ENCODE results near the gene C5orf52.
"Not testable (repeated sequence)": the region's sequence is repeated elsewhere in the genome, so short reads cannot be mapped to it uniquely, and the experiment has no call there.

The C5orf52 gene

GRCh38 chr5:157670662-157671591, at the start of gene C5orf52:
TSS of gene C5orf52 (plus strand) at chr5:157671533. CDS start at chr5:157671615, 82 bp downstream.
- DNase-seq, result no peak

DNA sequence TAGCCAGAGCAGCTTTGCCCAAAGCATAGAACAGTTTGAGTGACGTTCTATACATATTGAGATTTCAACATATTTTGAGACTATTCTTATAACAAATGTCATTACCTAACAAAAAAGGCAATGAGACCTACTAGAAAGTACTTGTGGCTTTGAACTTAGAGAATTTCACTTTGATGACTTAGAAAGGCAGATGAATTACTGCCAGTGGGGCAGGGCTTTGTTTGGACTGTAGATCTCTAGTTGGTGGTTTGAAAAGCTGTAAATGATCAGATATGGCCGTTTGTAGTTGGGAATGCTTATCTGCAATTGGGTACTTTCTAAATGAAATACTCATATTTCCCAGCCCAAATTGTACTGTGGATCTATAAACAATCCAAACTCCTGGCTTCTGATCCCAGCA, 47.2 kb upstream of the C5orf52 start:
- DNase-seq, result no peak

DNA sequence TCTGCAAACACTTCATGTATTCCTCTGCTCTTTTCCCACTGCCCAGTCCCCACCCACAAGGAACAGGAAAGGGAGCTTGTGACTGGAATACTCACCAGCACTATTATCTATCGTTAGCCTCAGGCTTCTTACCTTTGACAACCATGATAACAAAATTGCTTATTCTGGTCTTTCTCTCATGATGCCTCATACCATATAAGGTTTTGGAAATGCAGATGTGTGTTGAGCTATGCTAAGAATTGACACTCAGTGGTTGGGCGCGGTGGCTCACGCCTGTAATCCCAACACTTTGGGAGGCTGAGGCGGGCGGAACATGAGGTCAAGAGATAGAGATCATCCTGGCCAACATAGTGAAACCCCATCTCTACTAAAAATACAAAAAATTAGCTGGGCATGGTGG, 44.5 kb upstream of the C5orf52 start:
- no peak for DNase-seq

DNA sequence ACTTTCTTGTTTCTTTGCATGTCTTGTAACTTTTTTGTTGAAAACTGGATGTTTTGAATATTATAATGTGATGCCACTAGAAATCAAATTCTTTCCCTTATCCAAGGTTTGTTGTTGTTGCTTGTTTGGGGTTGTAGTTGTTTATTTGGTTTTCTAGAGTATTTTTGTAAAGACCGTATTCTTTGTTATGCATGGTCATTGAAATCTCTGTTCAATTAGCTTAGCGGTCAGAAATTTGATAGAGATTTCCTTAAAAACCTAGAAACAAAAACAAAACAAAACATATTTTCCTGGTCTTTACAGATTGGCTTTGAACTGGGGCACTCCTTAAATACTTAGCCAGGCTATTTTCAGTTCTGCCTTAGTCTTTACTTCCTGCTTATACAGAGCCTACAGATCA, 41.0 kb upstream of the C5orf52 start:
- no peak for DNase-seq

DNA sequence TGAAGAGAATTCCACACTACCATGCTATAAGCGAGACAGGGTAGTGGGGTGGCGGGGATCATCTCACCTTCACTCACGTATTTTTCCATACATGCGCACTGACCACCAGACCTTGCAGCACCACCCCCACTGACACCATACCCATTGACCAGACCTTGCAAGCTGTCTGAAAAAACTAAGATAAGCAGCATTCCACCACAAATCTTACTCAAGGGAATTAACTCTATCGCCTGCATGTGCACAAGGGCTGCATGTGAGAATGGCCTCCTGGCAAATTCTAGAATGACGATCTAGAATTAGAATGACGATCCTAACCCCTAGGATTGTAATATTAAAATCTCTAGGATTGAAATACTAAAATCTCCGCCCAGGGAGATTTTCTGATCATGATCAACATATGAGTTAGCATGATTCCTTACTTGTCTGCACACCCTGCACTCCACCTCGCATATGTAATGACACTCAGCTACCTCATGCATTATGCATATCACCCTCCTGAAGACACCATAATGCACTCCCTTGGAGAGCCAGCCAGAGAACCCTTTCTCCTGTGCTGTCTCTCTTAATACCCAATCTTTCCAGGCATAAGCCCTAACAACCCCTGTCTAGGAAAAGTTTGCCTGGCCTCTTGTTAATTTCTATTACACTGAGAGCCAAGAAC, 30.8 kb upstream of the C5orf52 start:
- no peak for DNase-seq

GRCh38 chr5:157648275-157648990, 22.9 kb upstream of the C5orf52 start:
- DNase-seq, result no peak

DNA sequence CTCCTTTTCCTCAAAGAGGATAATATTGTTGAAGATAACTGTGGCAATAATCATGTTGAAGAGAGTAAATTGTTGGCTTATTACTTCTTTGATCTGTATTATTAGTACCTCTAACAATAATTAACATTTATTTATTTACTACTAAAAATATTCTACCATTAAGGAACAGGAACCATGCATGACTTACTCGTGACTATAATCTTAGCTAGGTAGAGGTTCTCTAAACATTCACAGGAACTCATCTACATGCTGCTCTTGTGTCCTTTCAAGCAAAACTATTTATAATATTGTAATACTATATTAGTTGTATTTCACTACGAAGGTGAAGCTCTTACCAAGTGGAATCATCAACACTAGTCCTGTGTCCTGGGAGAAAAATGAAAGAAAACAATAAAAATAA, 22.2 kb upstream of the C5orf52 start:
- no peak for DNase-seq

GRCh38 chr5:157650991-157651611, 20.2 kb upstream of the C5orf52 start:
- DNase-seq, result no peak

- DNase-seq, result no peak
Measured at GRCh38 chr5:157651623-157652376, 19.5 kb upstream of the C5orf52 start.

GRCh38 chr5:157652377-157652692, 19.0 kb upstream of the C5orf52 start, which contains the start of gene SOX30:
TSS of gene SOX30 (minus strand) at chr5:157652438. CDS start at chr5:157652078, 360 bp downstream.
- DNase-seq, result no peak

- DNase-seq, result no peak
Measured at GRCh38 chr5:157657516-157657915, 13.8 kb upstream of the C5orf52 start.

DNA sequence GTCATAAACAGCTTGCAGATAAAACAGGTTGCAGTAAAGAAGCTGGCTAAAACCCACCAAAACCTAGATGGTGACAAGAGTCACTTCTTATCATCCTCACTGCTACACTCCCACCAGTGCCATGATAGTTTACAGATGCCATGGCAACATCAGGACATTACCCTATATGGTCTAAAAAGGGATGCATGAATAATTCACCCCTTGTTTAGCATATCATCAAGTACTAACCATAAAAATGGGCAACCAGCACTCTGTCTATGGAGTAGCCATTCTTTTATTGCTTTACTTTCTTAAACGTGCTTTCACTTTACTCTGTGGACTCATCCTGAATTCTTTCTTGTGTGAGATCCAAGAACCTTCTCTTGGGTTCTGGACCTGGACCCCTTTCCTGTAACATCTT, 12.4 kb upstream of the C5orf52 start:
- no peak for DNase-seq

- DNase-seq, result no peak
Measured at GRCh38 chr5:157659868-157660660, 11.3 kb upstream of the C5orf52 start.

GRCh38 chr5:157665467-157666070, 5.8 kb upstream of the C5orf52 start:
- DNase-seq, result no peak

DNA sequence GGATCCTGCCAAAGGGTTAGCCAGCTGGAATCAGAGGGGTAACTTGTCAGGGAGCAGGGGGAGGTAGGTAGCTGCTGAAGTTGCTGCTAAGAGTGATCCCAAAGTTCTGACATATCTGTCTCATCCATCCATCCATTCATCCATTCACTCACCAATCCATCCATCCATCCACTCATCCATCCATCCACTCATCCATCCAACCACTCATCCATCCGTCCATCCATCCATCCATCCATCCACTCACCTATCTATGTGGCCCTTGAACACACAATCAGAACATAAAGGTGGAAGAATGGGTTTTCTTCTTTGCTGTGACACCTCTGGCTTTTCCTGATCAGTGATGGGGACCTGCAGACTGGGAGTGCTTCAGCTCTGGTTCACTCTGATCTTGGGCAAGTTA, 3.0 kb upstream of the C5orf52 start:
- DNase-seq, result no peak

- DNase-seq, result no peak
Measured at GRCh38 chr5:157669701-157670097, 1.6 kb upstream of the C5orf52 start.

- DNase-seq, result no peak
Measured at GRCh38 chr5:157671592-157672330, 428 bp downstream of the C5orf52 start.

- DNase-seq, result no peak
Measured at GRCh38 chr5:157672976-157673375, 1.6 kb downstream of the C5orf52 start.

DNA sequence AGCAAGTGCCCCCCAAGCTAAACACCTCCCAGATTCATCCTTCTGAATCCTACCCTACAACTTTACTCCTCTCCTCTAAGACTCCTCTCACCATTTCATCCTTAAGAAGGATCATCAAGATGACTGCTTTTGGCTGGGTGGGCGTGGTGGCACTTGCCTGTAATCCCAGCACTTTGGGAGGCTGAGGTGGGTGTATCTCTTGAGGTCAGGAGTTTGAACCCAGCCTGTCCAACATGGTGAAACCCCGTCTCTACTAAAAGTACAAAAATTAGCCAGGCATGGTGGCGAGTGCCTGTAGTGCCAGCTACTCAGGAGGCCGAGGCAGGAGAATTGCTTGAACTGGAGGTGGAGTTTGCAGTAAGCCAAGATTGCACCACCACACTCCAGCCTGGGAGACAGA, 3.0 kb downstream of the C5orf52 start:
- not testable (repeated sequence) for DNase-seq

- DNase-seq, result no peak
Measured at GRCh38 chr5:157677931-157678330, 6.6 kb downstream of the C5orf52 start.

Measured in NCI-H1436 treated with DMSO at 0.1 percent for 48 hours (cell line).